Hematopoietic multipotent progenitor cell treated with erythropoietin and hydrocortisone succinate and interleukin-3 and kit ligand, for 6 days (in vitro differentiated cells): ENCODE measurements around the gene OR52N4.
"Not testable (repeated sequence)": the region's sequence is repeated elsewhere in the genome, so short reads cannot be mapped to it uniquely, and the experiment has no call there.

Source experiments
- DNase-seq: peaks from one replicate; pipeline ENCODE4 v3.0.0-alpha.2; 2015

The OR52N4 gene

GRCh38 chr11:5753943-5754342, at the start of gene OR52N4:
OR52N4 (plus strand) TSS chr11:5754243; CDS start chr11:5754741, 498 bp downstream.
- DNase-seq, result no peak

GRCh38 chr11:5705688-5706087, 48.4 kb upstream of the OR52N4 start:
- no peak for DNase-seq

- peak; percentile 71 for DNase-seq
These were observed 41.5 kb upstream of the OR52N4 start for GRCh38 chr11:5712507-5712906.

GRCh38 chr11:5713695-5714094, 40.3 kb upstream of the OR52N4 start:
- DNase-seq, result peak; percentile 82

- not testable (repeated sequence) for DNase-seq
These were observed 37.5 kb upstream of the OR52N4 start for GRCh38 chr11:5716518-5716917.

GRCh38 chr11:5719703-5720495, 34.1 kb upstream of the OR52N4 start:
- peak; percentile 71 for DNase-seq

- no peak for DNase-seq
These were observed 31.4 kb upstream of the OR52N4 start for GRCh38 chr11:5722622-5723021.

GRCh38 chr11:5726351-5726750, 27.7 kb upstream of the OR52N4 start:
- no peak for DNase-seq

- DNase-seq, result no peak
These were observed 26.4 kb upstream of the OR52N4 start for GRCh38 chr11:5727691-5728090.

- DNase-seq, result no peak
These were observed 17.6 kb upstream of the OR52N4 start, which contains the start of gene OR56B1 for GRCh38 chr11:5736396-5736795. OR56B1 (plus strand) TSS chr11:5736448; CDS start chr11:5736517, 69 bp downstream.

- DNase-seq, result no peak
These were observed 17.0 kb upstream of the OR52N4 start for GRCh38 chr11:5737091-5737490.

- no peak for DNase-seq
These were observed 16.2 kb upstream of the OR52N4 start for GRCh38 chr11:5737670-5738392.

GRCh38 chr11:5738431-5738830, 15.6 kb upstream of the OR52N4 start:
- DNase-seq, result no peak

GRCh38 chr11:5746614-5747013, 7.4 kb upstream of the OR52N4 start:
- DNase-seq, result no peak

- no peak for DNase-seq
These were observed 4.2 kb upstream of the OR52N4 start for GRCh38 chr11:5749836-5750235.

GRCh38 chr11:5767056-5767455, 13.0 kb downstream of the OR52N4 start:
- DNase-seq, result no peak

GRCh38 chr11:5783255-5783654, 29.2 kb downstream of the OR52N4 start, which contains the start of gene OR52N5:
OR52N5 (minus strand) TSS chr11:5783355; CDS start chr11:5778634, 4,721 bp downstream.
- no peak for DNase-seq

GRCh38 chr11:5791165-5791564, 37.1 kb downstream of the OR52N4 start, which contains the start of gene OR52N1:
OR52N1 (minus strand) TSS chr11:5791265; CDS start chr11:5788816, 2,449 bp downstream.
- DNase-seq, result no peak

GRCh38 chr11:5796541-5796940, 42.5 kb downstream of the OR52N4 start:
- no peak for DNase-seq

- DNase-seq, result no peak
These were observed 49.9 kb downstream of the OR52N4 start for GRCh38 chr11:5803982-5804381.
